ENCODE measurements around the gene EFCAB12.

- no peak for TF ChIP-seq ZNF274 (IDR thresholded peaks at IDR 0.05; ENCODE audit: borderline replicate concordance, extremely low read depth, low read length)
- no peak for TF ChIP-seq POLR2A (IDR thresholded peaks at IDR 0.05; ENCODE audit: control extremely low read depth in 1 of 2, low read depth in 2 of 2, low read length in 2 of 2)
- no peak for TF ChIP-seq TAF7 (optimal IDR thresholded peaks at IDR 0.05; ENCODE audit: borderline replicate concordance, low read depth, low read length)
- TF ChIP-seq, protein P1, sequence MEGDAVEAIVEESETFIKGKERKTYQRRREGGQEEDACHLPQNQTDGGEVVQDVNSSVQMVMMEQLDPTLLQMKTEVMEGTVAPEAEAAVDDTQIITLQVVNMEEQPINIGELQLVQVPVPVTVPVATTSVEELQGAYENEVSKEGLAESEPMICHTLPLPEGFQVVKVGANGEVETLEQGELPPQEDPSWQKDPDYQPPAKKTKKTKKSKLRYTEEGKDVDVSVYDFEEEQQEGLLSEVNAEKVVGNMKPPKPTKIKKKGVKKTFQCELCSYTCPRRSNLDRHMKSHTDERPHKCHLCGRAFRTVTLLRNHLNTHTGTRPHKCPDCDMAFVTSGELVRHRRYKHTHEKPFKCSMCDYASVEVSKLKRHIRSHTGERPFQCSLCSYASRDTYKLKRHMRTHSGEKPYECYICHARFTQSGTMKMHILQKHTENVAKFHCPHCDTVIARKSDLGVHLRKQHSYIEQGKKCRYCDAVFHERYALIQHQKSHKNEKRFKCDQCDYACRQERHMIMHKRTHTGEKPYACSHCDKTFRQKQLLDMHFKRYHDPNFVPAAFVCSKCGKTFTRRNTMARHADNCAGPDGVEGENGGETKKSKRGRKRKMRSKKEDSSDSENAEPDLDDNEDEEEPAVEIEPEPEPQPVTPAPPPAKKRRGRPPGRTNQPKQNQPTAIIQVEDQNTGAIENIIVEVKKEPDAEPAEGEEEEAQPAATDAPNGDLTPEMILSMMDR (IDR thresholded peaks at IDR 0.05; ENCODE audit: control extremely low read depth in 1 of 3, insufficient read depth in 1 of 3, low read depth in 1 of 3, low read length in 3 of 3) = no peak
- TF ChIP-seq EP300 (IDR thresholded peaks at IDR 0.05; ENCODE audit: borderline replicate concordance in 1 of 2, low read depth in 2 of 2, low read length in 2 of 2) = no peak
- TF ChIP-seq JUN (IDR thresholded peaks at IDR 0.05; ENCODE audit: low read depth, low read length) = no peak
- TF ChIP-seq RAD21 (IDR thresholded peaks at IDR 0.05 in 1 of 2, conservative IDR thresholded peaks at IDR 0.05 in 1 of 2; ENCODE audit: low read depth in 2 of 2, low read length in 2 of 2) = no peak
- TF ChIP-seq SIN3A (conservative IDR thresholded peaks at IDR 0.05 in 1 of 2, IDR thresholded peaks at IDR 0.05 in 1 of 2; ENCODE audit: low read depth in 1 of 2, low read length in 2 of 2) = no peak
- TF ChIP-seq, protein P2, sequence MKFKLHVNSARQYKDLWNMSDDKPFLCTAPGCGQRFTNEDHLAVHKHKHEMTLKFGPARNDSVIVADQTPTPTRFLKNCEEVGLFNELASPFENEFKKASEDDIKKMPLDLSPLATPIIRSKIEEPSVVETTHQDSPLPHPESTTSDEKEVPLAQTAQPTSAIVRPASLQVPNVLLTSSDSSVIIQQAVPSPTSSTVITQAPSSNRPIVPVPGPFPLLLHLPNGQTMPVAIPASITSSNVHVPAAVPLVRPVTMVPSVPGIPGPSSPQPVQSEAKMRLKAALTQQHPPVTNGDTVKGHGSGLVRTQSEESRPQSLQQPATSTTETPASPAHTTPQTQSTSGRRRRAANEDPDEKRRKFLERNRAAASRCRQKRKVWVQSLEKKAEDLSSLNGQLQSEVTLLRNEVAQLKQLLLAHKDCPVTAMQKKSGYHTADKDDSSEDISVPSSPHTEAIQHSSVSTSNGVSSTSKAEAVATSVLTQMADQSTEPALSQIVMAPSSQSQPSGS (IDR thresholded peaks at IDR 0.05; ENCODE audit: low read length) = no peak
These were observed 445 bp downstream of the EFCAB12 start for GRCh38 chr3:129428007-129428375.

All from H1 (cell line).